Naive thymus-derived CD8-positive, alpha-beta T cell (primary cell): Measurements from ENCODE around the gene CLEC16A. TPM values are rescaled to one million over a fixed set of nuclear protein-coding genes. Genes with fewer than 3 reads are reported as not detected.

Source experiments
- ATAC-seq, 2 donors: fragments of 150-1000 bp; cut with Tn5 transposase in 1 of 2; sonication (Bioruptor Pico), chemical (Tn5 transposase) in 1 of 2; 1 replicate in 1 of 2; 2 replicates in 1 of 2; pipeline ENCODE4 v1.10.0; 2021; ENCODE audit warnings: mild to moderate bottlenecking in 2 of 2, moderate library complexity in 2 of 2
- POLR2A ChIA-PET: fragments of 350-600 bp; sonication (Branson Sonifier 250); formaldehyde crosslinking; loops from one replicate; lab custom pipeline; 2021; ENCODE audit warnings: antibody characterized with exemption; lab: Charles Lee
- DNase-seq, 10 donors: peaks; one replicate each; pipeline versions ENCODE4 v3.0.0 to v3.0.0-alpha.2; 2020 to 2022
- H3K27ac Mint-ChIP-seq, 10 donors: one replicate each; pipeline ENCODE4 v1.8.0; 2020 to 2022; ENCODE audit warnings: mild to moderate bottlenecking in 10 of 10, mixed read lengths in 10 of 10, moderate library complexity in 4 of 10, inconsistent platforms in 1 of 10
- H3K27me3 Mint-ChIP-seq, 5 donors: one replicate each; pipeline ENCODE4 v1.8.0; 2021 to 2022; ENCODE audit warnings: mixed read lengths in 5 of 5
- H3K36me3 Mint-ChIP-seq, 3 donors: one replicate each; pipeline ENCODE4 v1.8.0; 2020 to 2022; ENCODE audit warnings: mixed read lengths in 3 of 3, mild to moderate bottlenecking in 2 of 3, inconsistent platforms in 1 of 3
- H3K4me1 Mint-ChIP-seq, 4 donors: one replicate each; pipeline ENCODE4 v1.8.0; 2021 to 2022; ENCODE audit warnings: mixed read lengths in 4 of 4
- H3K4me3 Mint-ChIP-seq, 10 donors: one replicate each; pipeline ENCODE4 v1.8.0; 2020 to 2022; ENCODE audit warnings: mild to moderate bottlenecking in 10 of 10, mixed read lengths in 10 of 10, moderate library complexity in 6 of 10, inconsistent platforms in 1 of 10
- H3K9me3 Mint-ChIP-seq, 9 donors: one replicate each; pipeline ENCODE4 v1.8.0; 2020 to 2022; ENCODE audit warnings: mixed read lengths in 9 of 9, mild to moderate bottlenecking in 3 of 9, inconsistent platforms in 1 of 9, moderate library complexity in 1 of 9
- polyA plus RNA-seq, 3 donors: library from polyadenylated mRNA; unstranded; fragments of 300-500 nt; fragmentation: Illumina TruSeq; gene quantifications; one replicate each; pipeline ENCODE4 v1.2.3, GENCODE V29; 2021
- total RNA-seq, 8 experiments: library from RNA in 2 of 8; stranded (reverse) in 2 of 8; gene quantifications; one replicate each; pipeline ENCODE4 v1.2.3 and lab custom pipeline; 2021 to 2026

CLEC16A gene
- total and polyA plus RNA-seq, 5 experiments from 2014 or later = 8.5 to 28.8 (median 19.4) TPM

DNA sequence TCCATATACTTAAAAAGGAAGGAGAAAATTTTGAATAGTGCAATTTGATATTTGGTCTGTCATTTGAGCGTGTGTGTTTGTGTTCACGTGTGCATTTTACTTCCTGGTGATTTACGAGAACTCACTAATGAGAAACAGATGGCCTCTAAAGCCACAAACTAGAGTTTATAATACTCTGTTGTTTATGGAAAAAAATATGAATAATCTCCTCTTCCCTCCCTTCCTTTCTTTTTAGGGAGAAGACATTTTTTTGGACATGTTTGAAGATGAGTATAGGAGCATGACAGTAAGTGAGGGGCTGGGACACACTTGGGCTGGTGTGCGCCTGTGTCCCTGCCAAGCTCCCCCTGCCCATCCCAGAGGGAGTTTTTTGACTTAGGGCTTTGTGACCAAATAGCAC lies 102.7 kb downstream of the CLEC16A start:
- Mint-ChIP-seq H3K9me3 (no peaks in the 10 kb centered on the region), H3K4me3 (no peak overlapping the region), H3K27me3 (no peaks in the 10 kb centered on the region), H3K27ac (no peak overlapping the region), H3K4me1 (peaks cover 7 to 20% (median 13%) of the 10 kb centered on the region in 4 donors), H3K36me3 (peaks cover 0 to 67% (median 29%) of the 10 kb centered on the region in 3 donors)
- POLR2A ChIA-PET = no interaction called here
- no peak for DNase-seq
- ATAC-seq = no peak

DNA sequence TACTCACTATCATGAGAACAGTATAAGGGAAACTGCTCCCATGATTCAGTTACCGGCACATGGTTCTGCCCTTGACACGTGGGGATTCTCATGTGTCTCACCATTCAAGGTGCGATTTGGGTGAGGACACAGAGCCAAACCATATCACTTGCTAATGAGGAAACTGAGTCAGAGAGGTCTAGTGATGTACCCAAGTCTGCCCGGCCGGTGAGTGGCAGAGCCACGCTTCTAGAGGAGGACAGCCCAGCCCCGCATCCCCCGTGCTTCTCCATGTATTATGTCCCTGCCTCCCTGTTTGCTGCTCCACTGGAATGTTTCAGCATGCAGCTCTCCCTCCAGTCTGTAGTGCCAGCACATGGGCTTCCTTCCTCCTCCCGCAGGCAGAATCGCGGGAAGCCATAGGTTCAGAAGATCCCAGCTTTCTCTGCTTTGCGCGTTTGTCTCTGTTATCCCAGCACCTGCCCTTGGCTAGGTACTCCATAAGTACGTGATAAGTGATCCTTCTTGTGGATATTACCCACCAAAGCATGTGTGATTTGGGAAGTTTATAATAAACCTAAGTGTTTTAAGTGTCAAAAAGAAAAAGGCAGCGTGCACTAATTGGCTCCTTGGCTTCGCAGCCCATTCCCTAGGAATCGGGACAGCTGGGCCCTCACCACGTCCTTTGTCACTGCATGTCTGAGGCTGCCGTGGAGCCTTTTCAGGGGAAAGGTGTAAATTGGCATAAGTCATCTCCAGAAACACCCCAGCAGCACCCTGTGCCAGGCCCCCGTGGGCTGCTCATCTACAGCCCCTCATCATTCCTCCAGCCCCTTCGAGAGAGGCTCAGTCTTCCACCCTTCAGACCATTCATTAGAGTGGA lies 103.8 kb downstream of the CLEC16A start:
- no peak overlapping the region for H3K4me3 Mint-ChIP-seq
- no peaks in the 10 kb centered on the region for H3K9me3 Mint-ChIP-seq
- no peaks in the 10 kb centered on the region for H3K27me3 Mint-ChIP-seq
- H3K4me1 Mint-ChIP-seq = peaks cover 17 to 31% (median 24%) of the 10 kb centered on the region in 4 donors
- DNase-seq = no peak
- H3K27ac Mint-ChIP-seq = no peak overlapping the region
- peaks cover 0 to 66% (median 29%) of the 10 kb centered on the region in 3 donors for H3K36me3 Mint-ChIP-seq
- no peak for ATAC-seq
- POLR2A ChIA-PET = no interaction called here

DNA sequence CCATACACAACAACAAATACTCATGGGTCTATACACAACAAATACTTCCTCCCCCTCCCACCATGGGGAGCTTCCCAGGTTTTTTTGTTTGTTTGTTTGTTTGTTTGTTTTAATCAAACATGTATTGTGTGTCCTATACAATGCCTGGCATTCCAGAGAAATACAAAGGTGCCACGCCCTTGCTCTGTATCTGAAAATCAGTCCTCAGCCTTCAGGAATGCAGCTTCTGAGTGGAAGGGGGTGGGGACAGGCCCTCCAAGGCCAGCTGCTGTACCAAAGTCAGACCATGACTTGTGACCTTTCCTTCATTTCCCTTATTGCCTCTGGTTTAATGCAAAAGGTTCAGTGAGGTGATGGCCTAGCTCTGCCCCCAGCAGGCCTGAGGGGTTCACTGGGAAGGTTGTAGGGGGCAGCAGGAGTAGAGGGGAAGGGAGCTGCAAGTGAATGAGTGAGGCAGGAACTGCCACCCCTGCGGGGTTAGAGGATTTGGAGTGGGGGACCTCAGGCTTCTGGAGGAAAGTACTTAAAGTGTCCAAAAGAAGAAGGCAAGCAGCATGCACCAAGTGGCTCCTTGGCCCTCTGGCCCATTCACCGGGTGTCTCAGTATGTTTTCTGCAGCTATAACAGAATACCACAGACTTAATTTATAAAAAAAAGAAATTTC lies 105.2 kb downstream of the CLEC16A start:
- POLR2A ChIA-PET = no interaction called here
- H3K36me3 Mint-ChIP-seq = peaks cover 0 to 60% (median 21%) of the 10 kb centered on the region in 3 donors
- no peak for ATAC-seq

DNA sequence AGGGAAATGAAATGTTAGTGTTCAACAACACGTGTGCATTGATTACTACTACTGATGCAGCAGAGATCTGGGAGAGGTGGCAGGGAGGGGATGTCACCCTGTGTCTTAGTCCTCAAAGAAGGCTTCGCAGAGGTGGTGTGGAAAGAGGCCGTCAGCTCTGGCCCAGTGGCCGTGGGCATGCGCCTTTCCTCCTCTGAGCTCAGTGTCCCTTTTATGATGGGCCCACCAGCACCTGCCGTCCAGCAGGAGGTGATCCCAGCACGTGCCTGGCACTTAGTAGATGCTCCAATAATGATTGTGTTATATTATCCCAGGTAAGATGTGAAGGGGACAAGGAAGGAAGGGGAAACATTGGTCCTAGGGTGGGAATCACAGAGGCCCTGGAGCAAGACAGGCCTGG lies 106.2 kb downstream of the CLEC16A start:
- peaks cover 0 to 57% (median 21%) of the 10 kb centered on the region in 3 donors for H3K36me3 Mint-ChIP-seq
- DNase-seq = no peak
- H3K4me3 Mint-ChIP-seq = peak overlapping the region in 1 of 10 donors; percentile 10
- H3K9me3 Mint-ChIP-seq = no peaks in the 10 kb centered on the region
- peak overlapping the region in 3 of 10 donors; percentile 41 to 60 (median 53) for H3K27ac Mint-ChIP-seq
- no peak for ATAC-seq
- H3K4me1 Mint-ChIP-seq = peaks cover 20 to 43% (median 41%) of the 10 kb centered on the region in 4 donors
- H3K27me3 Mint-ChIP-seq = no peaks in the 10 kb centered on the region
- POLR2A ChIA-PET = no interaction called here

More for the DNA sequence above, 105.2 kb downstream of the CLEC16A start:
- Mint-ChIP-seq H3K27me3 (no peaks in the 10 kb centered on the region), H3K27ac (no peak overlapping the region), H3K4me1 (peaks cover 20 to 41% (median 34%) of the 10 kb centered on the region in 4 donors), H3K4me3 (no peak overlapping the region), H3K9me3 (no peaks in the 10 kb centered on the region)
- no peak for DNase-seq

DNA sequence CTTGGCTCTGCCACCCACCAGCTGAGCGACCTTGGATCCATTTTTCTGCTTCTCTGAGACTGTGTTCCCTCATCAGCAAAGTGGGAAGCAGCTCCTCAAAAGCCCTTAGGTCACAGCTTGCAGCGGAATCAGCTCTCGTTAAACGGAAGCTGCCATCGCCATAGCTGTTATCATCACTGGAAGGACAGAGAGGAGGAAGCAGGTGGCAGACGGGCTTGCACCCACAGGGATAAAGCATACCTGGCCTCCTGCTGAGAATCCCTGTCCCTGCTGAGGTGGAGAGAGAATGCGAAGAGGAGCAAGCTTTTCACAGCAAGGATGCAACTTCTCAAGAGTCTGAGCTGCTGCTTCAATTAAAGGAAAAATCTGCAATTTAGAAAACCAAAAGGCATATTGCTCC lies 106.6 kb downstream of the CLEC16A start:
- Mint-ChIP-seq H3K27me3 (no peaks in the 10 kb centered on the region), H3K4me3 (no peak overlapping the region), H3K4me1 (peaks cover 20 to 43% (median 43%) of the 10 kb centered on the region in 4 donors), H3K27ac (peak overlapping the region in 3 of 10 donors; percentile 41 to 52 (median 43)), H3K9me3 (no peaks in the 10 kb centered on the region), H3K36me3 (peaks cover 0 to 57% (median 24%) of the 10 kb centered on the region in 3 donors)
- POLR2A ChIA-PET = no interaction called here
- ATAC-seq = no peak
- DNase-seq = no peak

DNA sequence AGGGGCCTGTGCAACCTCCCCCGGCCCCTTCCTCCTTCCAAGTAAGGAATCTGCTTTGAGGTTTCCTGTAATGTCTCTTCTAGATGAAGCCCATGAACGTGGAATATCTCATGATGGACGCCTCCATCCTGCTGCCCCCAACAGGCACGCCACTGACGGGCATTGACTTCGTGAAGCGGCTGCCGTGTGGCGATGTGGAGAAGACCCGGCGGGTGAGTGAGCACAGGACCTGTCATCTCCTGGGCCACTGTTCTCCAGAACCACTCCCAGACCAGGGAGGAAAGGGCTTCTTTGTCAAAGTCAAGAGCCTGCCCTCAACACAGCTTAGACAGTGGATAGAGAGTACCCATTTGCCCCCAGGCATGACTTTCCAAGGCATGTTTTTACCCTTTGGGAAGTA lies 107.1 kb downstream of the CLEC16A start:
- H3K36me3 Mint-ChIP-seq = peaks cover 0 to 57% (median 29%) of the 10 kb centered on the region in 3 donors

DNA sequence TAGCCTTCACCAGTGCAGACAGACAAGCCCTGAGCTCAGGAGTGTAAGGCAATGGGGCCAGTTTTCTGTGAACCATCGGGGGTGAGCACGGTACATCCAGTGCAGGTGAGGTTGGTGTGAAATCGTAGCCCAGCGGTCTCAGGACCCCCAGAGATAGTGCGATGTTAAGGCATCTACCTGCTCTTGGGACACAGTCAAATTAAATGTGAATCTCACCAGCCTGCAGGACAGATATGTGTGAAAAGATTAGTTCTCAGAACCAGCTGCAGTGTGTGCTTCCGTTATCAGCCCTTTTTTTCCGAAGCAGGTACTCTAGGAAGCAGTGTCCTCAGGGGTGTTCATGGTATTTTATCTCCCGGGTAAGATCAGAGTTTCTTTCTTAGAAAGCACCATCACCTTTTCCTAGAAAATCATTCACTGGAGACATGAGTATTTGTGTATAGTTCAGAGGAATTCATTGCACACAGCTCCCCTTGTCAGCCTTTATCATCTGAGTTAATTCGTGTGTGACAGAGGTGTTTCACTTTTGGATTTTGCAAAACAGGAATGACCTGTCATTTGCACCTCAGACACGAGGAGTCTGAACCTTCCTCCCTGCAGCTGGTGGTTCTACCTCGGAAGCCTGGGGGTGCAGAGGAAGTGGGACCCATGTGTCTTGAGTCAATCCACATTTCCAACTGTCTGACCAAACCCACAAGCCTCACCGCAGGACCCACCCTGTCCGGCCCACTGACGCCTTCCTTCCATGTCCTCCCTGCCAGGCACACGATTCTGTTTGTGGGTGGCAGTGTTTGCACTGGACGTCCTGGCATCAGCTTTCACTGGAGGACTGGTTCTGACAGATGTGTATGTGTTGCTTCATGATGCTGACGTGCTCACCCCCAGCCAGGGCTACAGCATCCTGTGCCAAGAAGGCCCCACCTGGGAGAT lies 107.8 kb downstream of the CLEC16A start:
- H3K36me3 Mint-ChIP-seq = peaks cover 0 to 56% (median 30%) of the 10 kb centered on the region in 3 donors

More for the DNA sequence above, 107.1 kb downstream of the CLEC16A start:
- Mint-ChIP-seq H3K4me1 (peaks cover 20 to 46% (median 43%) of the 10 kb centered on the region in 4 donors), H3K9me3 (no peaks in the 10 kb centered on the region), H3K27ac (peak overlapping the region in 5 of 10 donors; percentile 6 to 64 (median 50)), H3K27me3 (no peaks in the 10 kb centered on the region), H3K4me3 (peak overlapping the region in 5 of 10 donors; percentile 7 to 71 (median 30))
- POLR2A ChIA-PET = no interaction called here
- ATAC-seq = no peak
- no peak for DNase-seq

DNA sequence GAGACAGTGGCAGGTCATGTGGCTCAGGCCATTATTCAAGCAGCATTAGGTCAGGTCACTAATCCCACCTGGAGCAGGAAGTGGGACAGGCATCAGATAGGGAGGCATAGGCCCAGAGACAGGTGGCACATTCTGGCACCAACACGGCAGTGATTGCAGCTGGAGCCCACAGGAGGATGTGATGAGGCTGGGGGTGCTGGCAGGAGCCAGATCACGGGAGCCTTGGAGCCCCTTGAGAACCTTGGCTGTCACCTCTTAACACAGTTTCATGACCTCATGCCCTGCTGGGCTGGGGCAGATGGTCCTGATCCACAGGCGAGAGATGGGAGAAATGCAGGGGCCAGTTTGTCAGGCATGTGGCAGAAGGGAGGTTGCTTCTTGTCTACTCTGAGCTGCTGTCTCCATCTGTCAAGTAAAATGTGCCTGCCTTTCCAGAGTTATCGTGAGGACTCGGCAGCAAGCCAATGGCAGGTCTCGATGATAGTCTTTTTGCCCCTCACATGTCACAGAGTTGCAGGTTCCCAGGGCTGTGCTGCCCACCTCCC lies 109.6 kb downstream of the CLEC16A start:
- H3K36me3 Mint-ChIP-seq = peaks cover 0 to 46% (median 27%) of the 10 kb centered on the region in 3 donors
- peak overlapping the region in 1 of 10 donors; percentile 56 for H3K4me3 Mint-ChIP-seq
- POLR2A ChIA-PET = interaction anchor here (0.7 to 1.5 kb wide), 2 partner anchors 171 to 301 kb away, joined by 3 to 4 read pairs; no protein-coding TSS in a partner anchor
- DNase-seq = no peak
- peak overlapping the region in 9 of 10 donors; percentile 3 to 89 (median 54) for H3K27ac Mint-ChIP-seq
- H3K27me3 Mint-ChIP-seq = no peaks in the 10 kb centered on the region
- no peak for ATAC-seq
- H3K9me3 Mint-ChIP-seq = no peaks in the 10 kb centered on the region
- peaks cover 22 to 48% (median 43%) of the 10 kb centered on the region in 4 donors for H3K4me1 Mint-ChIP-seq

More for the DNA sequence above, 107.8 kb downstream of the CLEC16A start:
- H3K4me3 Mint-ChIP-seq = peak overlapping the region; percentile 1 to 72 (median 42)
- DNase-seq = peak in 5 of 10 donors; percentile 2 to 35 (median 17)
- H3K9me3 Mint-ChIP-seq = no peaks in the 10 kb centered on the region
- H3K4me1 Mint-ChIP-seq = peaks cover 22 to 48% (median 43%) of the 10 kb centered on the region in 4 donors
- POLR2A ChIA-PET = no interaction called here
- no peaks in the 10 kb centered on the region for H3K27me3 Mint-ChIP-seq
- H3K27ac Mint-ChIP-seq = peak overlapping the region; percentile 6 to 85 (median 73)
- peak; percentile 28 to 84 for ATAC-seq

DNA sequence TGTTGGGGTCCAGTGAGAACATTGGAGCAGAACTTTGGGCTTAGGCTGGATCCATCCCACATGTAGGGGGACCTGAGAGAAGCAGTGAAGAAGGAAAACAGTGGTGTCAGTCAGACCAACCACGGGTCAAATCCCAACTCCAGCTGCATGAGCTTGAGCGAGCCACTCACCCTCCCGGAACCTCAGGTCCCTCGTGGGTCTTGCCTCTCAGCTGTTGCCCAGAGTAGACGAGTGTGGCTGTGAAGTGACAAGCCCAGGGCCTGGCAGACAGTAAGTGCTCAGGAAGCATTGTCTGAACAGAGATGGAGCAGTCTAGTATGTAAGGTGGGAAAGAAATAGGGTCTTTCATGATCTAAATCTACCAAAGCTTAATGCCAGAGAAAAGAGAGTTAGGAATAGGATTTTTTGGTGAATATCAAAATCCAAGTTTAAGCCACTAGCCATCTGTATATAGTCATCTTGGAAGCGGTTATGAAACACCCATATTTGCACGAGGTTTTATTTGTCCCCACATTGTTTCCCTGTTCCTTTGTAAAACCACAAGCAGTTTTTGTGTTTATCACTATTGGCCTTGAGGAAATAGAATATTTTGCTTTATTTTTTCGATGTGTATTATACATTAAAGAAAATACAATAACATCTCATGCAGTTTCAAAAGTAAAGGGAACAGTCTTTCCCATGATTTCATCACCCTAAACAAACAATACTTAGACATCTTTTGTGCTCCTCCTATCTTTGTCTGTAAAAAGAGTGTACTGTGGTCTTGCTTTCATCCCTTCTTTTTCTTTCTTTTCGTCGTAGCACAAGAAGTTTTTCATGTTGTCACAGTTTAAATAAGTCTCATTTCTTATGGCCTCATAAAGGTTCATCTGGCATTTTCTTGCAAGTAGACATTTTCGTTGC lies 112.0 kb downstream of the CLEC16A start:
- peak overlapping the region in 2 of 10 donors; percentile 43 to 53 for H3K27ac Mint-ChIP-seq
- peaks cover 25 to 40% (median 35%) of the 10 kb centered on the region in 4 donors for H3K4me1 Mint-ChIP-seq

DNA sequence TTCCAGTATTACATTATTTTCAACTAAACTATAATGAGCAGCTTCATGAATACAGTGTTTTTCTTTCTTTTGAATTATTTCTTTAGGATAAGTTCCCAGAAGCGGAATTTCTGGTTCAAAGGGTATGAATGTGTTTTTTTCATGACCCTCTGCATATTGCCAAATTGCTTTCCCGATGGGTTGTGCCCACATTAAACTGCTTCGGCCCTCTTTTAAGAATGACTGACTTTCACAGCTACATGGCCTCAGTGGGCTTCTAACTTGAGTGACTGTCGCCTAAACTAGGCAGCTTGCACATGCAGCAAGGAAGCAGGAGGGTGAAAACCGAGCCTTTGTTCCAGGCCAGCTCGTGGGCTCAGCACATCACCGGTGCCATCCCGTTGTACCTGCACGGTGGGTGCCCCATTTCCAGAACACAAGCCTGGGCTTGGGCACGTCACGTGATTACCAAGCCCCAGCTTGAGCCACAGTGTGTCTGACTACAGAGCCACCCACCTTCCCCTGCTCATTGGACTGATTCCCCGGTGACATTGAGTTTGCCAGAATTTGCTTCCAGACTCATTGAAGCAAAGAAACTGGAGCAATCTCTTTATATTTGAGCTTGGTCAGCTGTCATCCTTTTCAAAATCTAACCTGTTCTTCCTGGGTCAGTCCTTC lies 112.8 kb downstream of the CLEC16A start:
- peaks cover 0 to 57% (median 41%) of the 10 kb centered on the region in 3 donors for H3K36me3 Mint-ChIP-seq

More for the DNA sequence above, 112.0 kb downstream of the CLEC16A start:
- Mint-ChIP-seq H3K4me3 (no peak overlapping the region), H3K9me3 (no peaks in the 10 kb centered on the region), H3K36me3 (peaks cover 0 to 53% (median 40%) of the 10 kb centered on the region in 3 donors), H3K27me3 (no peaks in the 10 kb centered on the region)
- ATAC-seq (no peak), DNase-seq (no peak)
- POLR2A ChIA-PET = no interaction called here

More for the DNA sequence above, 112.8 kb downstream of the CLEC16A start:
- no peak for DNase-seq
- Mint-ChIP-seq H3K9me3 (no peaks in the 10 kb centered on the region), H3K4me3 (no peak overlapping the region), H3K4me1 (peaks cover 19 to 33% (median 27%) of the 10 kb centered on the region in 4 donors), H3K27ac (peak overlapping the region in 1 of 10 donors; percentile 6), H3K27me3 (no peaks in the 10 kb centered on the region)
- POLR2A ChIA-PET = no interaction called here
- no peak for ATAC-seq
